MCF 10A (cell line): ENCODE results near the gene MBOAT7. TPM values are rescaled to one million over a fixed set of nuclear protein-coding genes. Genes with fewer than 3 reads are reported as not detected.

ENCODE experiments used
- BruUV-seq: library from RNA; stranded (reverse); fragments of 400-500 nt; replicated peaks from 2 replicates; lab custom pipeline; 2021; lab: Mats Ljungman, UMichigan
- CTCF ChIA-PET: fragments of 300-600 bp; sonication (Branson Sonifier 250); formaldehyde crosslinking; extraction: SDS; loops from one replicate; lab custom pipeline; 2021; ENCODE audit warnings: antibody characterized with exemption, inconsistent platforms; lab: Yijun Ruan, JAX
- POLR2A ChIA-PET: fragments of 300-600, 350-650 bp; sonication (Branson Sonifier 250); formaldehyde crosslinking; extraction: SDS; loops from one replicate; lab custom pipeline; 2020; ENCODE audit warnings: antibody characterized with exemption, inconsistent platforms; lab: Yijun Ruan, JAX
- DNase-seq: peaks from one replicate; pipeline ENCODE4 v3.0.0-alpha.2; 2018; ENCODE audit not compliant: unreplicated experiment
- H3K27ac Mint-ChIP-seq: one replicate; pipeline ENCODE4 v1.8.0; 2022; ENCODE audit warnings: mild to moderate bottlenecking, low read depth, mixed read lengths; ENCODE audit not compliant: unreplicated experiment
- H3K27me3 Mint-ChIP-seq: one replicate; pipeline ENCODE4 v1.8.0; 2022; ENCODE audit warnings: mixed read lengths; ENCODE audit not compliant: insufficient read depth, unreplicated experiment
- H3K36me3 Mint-ChIP-seq: one replicate; pipeline ENCODE4 v1.8.0; 2022; ENCODE audit warnings: mild to moderate bottlenecking, moderate library complexity, mixed read lengths; ENCODE audit not compliant: insufficient read depth, unreplicated experiment
- H3K4me1 Mint-ChIP-seq: one replicate; pipeline ENCODE4 v1.8.0; 2022; ENCODE audit warnings: mixed read lengths; ENCODE audit not compliant: insufficient read depth, unreplicated experiment
- H3K4me3 Mint-ChIP-seq: one replicate; pipeline ENCODE4 v1.8.0; 2022; ENCODE audit warnings: mild to moderate bottlenecking, moderate library complexity, mixed read lengths; ENCODE audit not compliant: unreplicated experiment
- H3K9me3 Mint-ChIP-seq: one replicate; pipeline ENCODE4 v1.8.0; 2022; ENCODE audit warnings: mixed read lengths; ENCODE audit not compliant: unreplicated experiment
- intact Hi-C: fragments of 100-400 bp; cut with micrococcal nuclease; formaldehyde crosslinking; loops from 2 replicates; pipeline ENCODE4 v1.14.1; 2022
- total RNA-seq: library from RNA; stranded (reverse); gene quantifications from 2 replicates; pipeline ENCODE4 v1.2.3, GENCODE V29; 2022
- TF ChIP-seq, protein P1 (sequence below): fragments of 200-600 bp; IDR thresholded peaks from one replicate; pipeline ENCODE4 v1.8.0; 2022; ENCODE audit warnings: antibody characterized with exemption, mild to moderate bottlenecking; ENCODE audit not compliant: unreplicated experiment

Gene MBOAT7
- total RNA-seq, 1 experiment from 2014 or later: 43.8 TPM

GRCh38 chr19:54191811-54192453 is 2.6 kb upstream of the MBOAT7 start:
- peaks cover 16% of the 10 kb centered on the region for H3K4me1 Mint-ChIP-seq
- intact Hi-C loops: loop anchor here (5.0 kb wide), 1 partner anchor 1415 kb away; the partner anchor contains the start of gene ZNF865
- DNase-seq: no peak
- TF ChIP-seq, protein P1, sequence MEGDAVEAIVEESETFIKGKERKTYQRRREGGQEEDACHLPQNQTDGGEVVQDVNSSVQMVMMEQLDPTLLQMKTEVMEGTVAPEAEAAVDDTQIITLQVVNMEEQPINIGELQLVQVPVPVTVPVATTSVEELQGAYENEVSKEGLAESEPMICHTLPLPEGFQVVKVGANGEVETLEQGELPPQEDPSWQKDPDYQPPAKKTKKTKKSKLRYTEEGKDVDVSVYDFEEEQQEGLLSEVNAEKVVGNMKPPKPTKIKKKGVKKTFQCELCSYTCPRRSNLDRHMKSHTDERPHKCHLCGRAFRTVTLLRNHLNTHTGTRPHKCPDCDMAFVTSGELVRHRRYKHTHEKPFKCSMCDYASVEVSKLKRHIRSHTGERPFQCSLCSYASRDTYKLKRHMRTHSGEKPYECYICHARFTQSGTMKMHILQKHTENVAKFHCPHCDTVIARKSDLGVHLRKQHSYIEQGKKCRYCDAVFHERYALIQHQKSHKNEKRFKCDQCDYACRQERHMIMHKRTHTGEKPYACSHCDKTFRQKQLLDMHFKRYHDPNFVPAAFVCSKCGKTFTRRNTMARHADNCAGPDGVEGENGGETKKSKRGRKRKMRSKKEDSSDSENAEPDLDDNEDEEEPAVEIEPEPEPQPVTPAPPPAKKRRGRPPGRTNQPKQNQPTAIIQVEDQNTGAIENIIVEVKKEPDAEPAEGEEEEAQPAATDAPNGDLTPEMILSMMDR: no peak
- POLR2A ChIA-PET: interaction anchor here (0.7 to 9.1 kb wide), 7 partner anchors 10 to 257 kb away, joined by 3 to 324 read pairs (median 4); partner anchors contain the start of genes CNOT3, LENG8 and RPS9
- BruUV-seq: no TSS peak
- H3K36me3 Mint-ChIP-seq: peaks cover 57% of the 10 kb centered on the region
- no peaks in the 10 kb centered on the region for H3K9me3 Mint-ChIP-seq
- H3K27ac Mint-ChIP-seq: peak overlapping the region; percentile 100
- H3K27me3 Mint-ChIP-seq: no peaks in the 10 kb centered on the region
- peak overlapping the region; percentile 85 for H3K4me3 Mint-ChIP-seq
- CTCF ChIA-PET: interaction anchor here (0.5 to 0.7 kb wide), 5 partner anchors 16 to 88 kb away, joined by 3 to 4 read pairs (median 3); no protein-coding TSS in a partner anchor

DNA sequence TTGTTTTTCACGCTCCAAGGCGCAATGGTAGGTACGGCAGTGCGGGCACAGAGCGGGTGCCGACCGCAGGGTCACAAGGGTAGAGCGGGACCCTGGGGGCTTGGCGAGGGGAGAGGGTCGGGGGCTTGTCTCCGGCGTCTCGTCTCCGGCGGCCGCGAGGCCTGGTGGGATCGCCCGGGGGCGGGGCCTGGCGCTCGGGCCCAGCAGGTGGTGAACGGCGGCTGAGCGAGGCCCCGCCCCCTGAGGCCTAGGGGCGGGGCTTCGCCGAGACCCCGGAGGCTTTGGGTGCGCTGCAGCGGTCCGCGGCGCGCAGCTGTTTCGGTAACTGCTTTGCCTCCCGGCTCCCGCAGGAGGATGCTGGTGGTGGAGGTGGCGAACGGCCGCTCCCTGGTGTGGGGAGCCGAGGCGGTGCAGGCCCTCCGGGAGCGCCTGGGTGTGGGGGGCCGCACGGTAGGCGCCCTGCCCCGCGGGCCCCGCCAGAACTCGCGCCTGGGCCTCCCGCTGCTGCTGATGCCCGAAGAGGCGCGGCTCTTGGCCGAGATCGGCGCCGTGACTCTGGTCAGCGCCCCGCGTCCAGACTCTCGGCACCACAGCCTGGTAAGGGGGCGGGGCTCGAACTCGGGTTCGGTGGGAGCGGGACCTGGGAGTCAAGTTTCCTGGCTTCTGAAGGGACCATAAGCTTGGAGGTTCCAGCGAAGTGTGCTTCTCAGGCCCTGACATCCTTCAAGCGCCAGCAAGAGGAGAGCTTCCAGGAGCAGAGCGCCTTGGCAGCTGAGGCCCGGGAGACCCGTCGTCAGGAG is 1.8 kb upstream of the MBOAT7 start, which contains the start of gene TSEN34:
Gene TSEN34, plus strand, starts transcription at position 298 of the 800 bp plus-strand sequence. Its CDS starts 57 bp downstream, at position 355.
- TF ChIP-seq, protein P1: no peak
- TSS peak; percentile 46 for BruUV-seq
- Mint-ChIP-seq H3K4me1 (peaks cover 20% of the 10 kb centered on the region), H3K4me3 (peak within 1 kb of the TSS; percentile 85), H3K27ac (peak within 1 kb of the TSS; percentile 100), H3K27me3 (no peaks in the 10 kb centered on the region), H3K9me3 (no peaks in the 10 kb centered on the region), H3K36me3 (peaks cover 57% of the 10 kb centered on the region)
- DNase-seq: peak; percentile 87
- ChIA-PET CTCF (interaction anchor here (0.6 to 1.0 kb wide), 3 partner anchors 9 to 54 kb away, joined by 3 to 6 read pairs (median 3); no protein-coding TSS in a partner anchor), POLR2A (interaction anchor here (0.6 to 9.1 kb wide), 16 partner anchors 10 to 1511 kb away, joined by 3 to 324 read pairs (median 4); partner anchors contain the start of genes CNOT3, LENG1, LENG8 and LENG9)
- intact Hi-C loops: loop anchor here (5.0 kb wide), 1 partner anchor 1416 kb away; the partner anchor contains the start of gene ZNF865

GRCh38 chr19:54190503-54191010 is 1.2 kb upstream of the MBOAT7 start:
- POLR2A ChIA-PET: interaction anchor here (0.6 to 9.1 kb wide), 12 partner anchors 14 to 1512 kb away, joined by 3 to 324 read pairs (median 6); partner anchors contain the start of genes CNOT3, LENG1, LENG8 and LENG9
- peak overlapping the region; percentile 85 for H3K4me3 Mint-ChIP-seq

More at GRCh38 chr19:54190503-54191010, 1.2 kb upstream of the MBOAT7 start:
- intact Hi-C loops: loop anchor here (5.0 kb wide), 1 partner anchor 1417 kb away; the partner anchor contains the start of gene ZNF865
- H3K27me3 Mint-ChIP-seq: no peaks in the 10 kb centered on the region
- TF ChIP-seq, protein P1: no peak
- peaks cover 57% of the 10 kb centered on the region for H3K36me3 Mint-ChIP-seq
- peak overlapping the region; percentile 100 for H3K27ac Mint-ChIP-seq
- no TSS peak for BruUV-seq
- H3K9me3 Mint-ChIP-seq: no peaks in the 10 kb centered on the region
- H3K4me1 Mint-ChIP-seq: peaks cover 20% of the 10 kb centered on the region
- peak; percentile 100 for DNase-seq
- CTCF ChIA-PET: interaction anchor here (0.6 to 1.0 kb wide), 2 partner anchors 9 to 25 kb away, joined by 3 to 6 read pairs; no protein-coding TSS in a partner anchor
